Upper lobe of right lung (tissue), 1 donor: Measurements from ENCODE around the gene AOAH. TPM values are rescaled to one million over a fixed set of nuclear protein-coding genes. Genes with fewer than 3 reads are reported as not detected.
A peak's percentile ranks its signal among the peaks of the same experiment; 100 is the strongest.

Experiments used
- ATAC-seq: fragments of 200-7000 bp; cut with Tn5 transposase; one replicate; pipeline ENCODE4 v1.9.1; 2020; ENCODE audit warnings: mild to moderate bottlenecking, moderate library complexity
- DNase-seq: peaks from one replicate; pipeline ENCODE4 v3.0.0-alpha.2; 2020
- H3K27ac ChIP-seq: fragments of 200-600 bp; one replicate; pipeline ENCODE4 v1.8.0; 2022
- H3K27me3 ChIP-seq: fragments of 200-600 bp; one replicate; pipeline ENCODE4 v1.8.0; 2022; ENCODE audit warnings: mild to moderate bottlenecking
- H3K36me3 ChIP-seq: fragments of 200-600 bp; one replicate; pipeline ENCODE4 v1.8.0; 2022
- H3K4me1 ChIP-seq: fragments of 200-600 bp; one replicate; pipeline ENCODE4 v1.8.0; 2022
- H3K4me3 ChIP-seq: fragments of 200-600 bp; one replicate; pipeline ENCODE4 v1.8.0; 2022; ENCODE audit warnings: mild to moderate bottlenecking
- H3K9me3 ChIP-seq: fragments of 200-600 bp; one replicate; pipeline ENCODE4 v1.8.0; 2022
- CTCF ChIP-seq: fragments of 200-600 bp; IDR thresholded peaks from one replicate; pipeline ENCODE4 v1.8.0; 2022; ENCODE audit warnings: antibody characterized with exemption
- intact Hi-C: fragments of 100-400 bp; cut with DNase I; formaldehyde crosslinking; loops from one replicate; pipeline ENCODE4 v1.11.0; 2022
- total RNA-seq: library from RNA; stranded (reverse); fragmentation: NEBNext Ultra II Directional; extraction: Animal tissue kit (Norgen Biotek cat#: 25700); gene quantifications from one replicate; pipeline ENCODE4 v1.2.1, GENCODE V29; 2021
- donor health status: DM: no; HTN: yes; CAD: no; lungs with severe emphysema.

AOAH gene
- total RNA-seq, 1 donor from 2014 or later, result 20.8 TPM

DNA sequence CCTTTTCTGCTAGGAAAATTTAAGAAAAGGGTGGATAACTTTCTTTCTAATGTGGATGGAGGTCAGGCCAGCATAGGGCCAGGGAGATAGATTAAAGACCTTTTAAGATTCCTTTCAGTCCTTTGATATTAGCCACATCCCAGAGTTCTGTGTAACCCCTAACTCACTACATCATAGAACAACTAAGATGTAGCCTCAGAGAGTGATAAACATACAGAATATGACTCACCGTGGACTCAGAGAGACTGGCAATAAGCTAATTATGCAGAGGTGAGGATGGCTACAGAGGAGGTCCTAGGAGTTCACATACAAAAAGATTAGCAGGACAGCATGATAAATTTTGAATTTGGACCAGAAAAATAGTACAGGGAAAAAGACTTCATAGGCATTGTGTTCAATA, 141.0 kb downstream of the AOAH start:
- Histone ChIP-seq H3K27ac (no peak overlapping the region), H3K4me3 (no peak overlapping the region), H3K9me3 (no peaks in the 10 kb centered on the region), H3K4me1 (no peaks in the 10 kb centered on the region), H3K36me3 (no peaks in the 10 kb centered on the region), H3K27me3 (no peaks in the 10 kb centered on the region)
- ATAC-seq (no peak), DNase-seq (no peak)
- intact Hi-C loops, result no loop called here
- no peak for TF ChIP-seq CTCF

DNA sequence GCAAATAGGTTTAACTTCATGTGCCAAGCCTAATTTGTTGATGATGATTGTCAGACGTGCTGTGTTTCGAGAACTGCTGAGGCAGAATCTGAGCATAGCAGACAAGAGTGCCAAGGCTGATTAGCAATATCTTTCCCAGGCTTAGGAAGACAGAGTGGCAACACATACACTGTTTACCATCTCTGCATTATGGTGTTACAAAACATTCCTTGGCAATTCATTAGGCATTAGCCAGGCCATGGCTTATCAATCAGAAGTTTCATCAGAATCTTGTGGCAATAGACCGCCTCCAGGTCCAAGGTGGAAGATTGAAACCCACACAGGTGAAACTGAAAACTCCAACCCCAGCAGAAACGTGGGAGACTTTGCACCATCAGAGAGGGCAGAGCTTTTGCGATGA, 148.5 kb downstream of the AOAH start:
- Histone ChIP-seq H3K27ac (no peak overlapping the region), H3K36me3 (no peaks in the 10 kb centered on the region), H3K27me3 (no peaks in the 10 kb centered on the region), H3K4me3 (no peak overlapping the region), H3K4me1 (no peaks in the 10 kb centered on the region), H3K9me3 (no peaks in the 10 kb centered on the region)
- ATAC-seq (no peak), DNase-seq (no peak)
- TF ChIP-seq CTCF, result no peak
- intact Hi-C loops, result no loop called here

- intact Hi-C loops, result no loop called here
- no peaks in the 10 kb centered on the region for H3K27me3 ChIP-seq
- no peak for TF ChIP-seq CTCF
- no peak overlapping the region for H3K4me3 ChIP-seq
- no peaks in the 10 kb centered on the region for H3K36me3 ChIP-seq
- H3K27ac ChIP-seq, result no peak overlapping the region
- H3K9me3 ChIP-seq, result no peaks in the 10 kb centered on the region
- no peak for ATAC-seq
- H3K4me1 ChIP-seq, result no peaks in the 10 kb centered on the region
- DNase-seq, result no peak
Observed at GRCh38 chr7:36573066-36573465, 151.2 kb downstream of the AOAH start.

DNA sequence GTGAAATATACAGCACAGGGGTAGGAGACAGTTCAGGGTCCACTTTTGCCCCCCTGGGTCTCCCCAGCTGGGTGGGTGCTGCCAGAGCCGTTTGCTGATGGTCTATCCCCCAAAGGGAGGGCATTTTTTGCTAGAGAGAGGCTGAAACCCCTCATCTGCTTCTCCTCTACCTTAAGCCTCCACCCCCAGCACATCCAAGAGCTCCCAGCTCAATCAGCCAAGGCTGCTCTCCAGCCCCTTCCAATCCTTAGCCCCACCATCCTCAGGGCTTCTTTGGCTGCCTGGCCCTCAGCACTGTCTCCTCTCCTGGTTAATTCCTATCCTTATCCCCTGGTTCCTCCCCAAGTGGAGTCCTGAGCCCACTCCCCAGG, 153.1 kb downstream of the AOAH start:
- Histone ChIP-seq H3K36me3 (no peaks in the 10 kb centered on the region), H3K27ac (no peak overlapping the region), H3K9me3 (no peaks in the 10 kb centered on the region), H3K4me1 (peaks cover 5% of the 10 kb centered on the region), H3K27me3 (no peaks in the 10 kb centered on the region), H3K4me3 (no peak overlapping the region)
- no peak for TF ChIP-seq CTCF
- no peak for DNase-seq
- intact Hi-C loops, result no loop called here
- no peak for ATAC-seq

GRCh38 chr7:36570528-36571189, 153.6 kb downstream of the AOAH start:
- ATAC-seq, result peak; percentile 49
- Histone ChIP-seq H3K4me3 (no peak overlapping the region), H3K27me3 (no peaks in the 10 kb centered on the region), H3K4me1 (peaks cover 5% of the 10 kb centered on the region), H3K9me3 (no peaks in the 10 kb centered on the region), H3K36me3 (no peaks in the 10 kb centered on the region), H3K27ac (no peak overlapping the region)
- no peak for DNase-seq
- TF ChIP-seq CTCF, result no peak
- intact Hi-C loops, result no loop called here

DNA sequence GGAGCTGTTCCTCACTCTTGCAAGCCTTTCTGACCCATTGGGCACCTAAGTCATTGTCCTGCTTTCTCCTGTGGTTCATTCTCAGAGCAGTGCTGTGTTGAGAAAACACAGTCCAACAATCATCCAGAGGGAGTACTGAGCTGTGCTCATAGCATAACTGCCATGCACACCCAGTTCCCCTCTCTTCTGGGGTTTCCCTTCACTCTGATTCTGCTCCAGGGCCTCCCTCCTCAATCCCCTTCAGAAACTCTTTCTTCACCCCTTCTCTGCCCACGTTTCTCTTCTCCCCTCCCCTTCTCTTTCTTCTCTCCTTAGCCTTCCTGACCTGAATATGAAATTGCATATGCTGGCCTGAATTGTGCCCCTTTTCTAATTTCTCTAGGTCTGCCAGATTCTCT, 155.8 kb downstream of the AOAH start:
- ATAC-seq, result peak; percentile 20
- DNase-seq, result no peak
- no peaks in the 10 kb centered on the region for H3K36me3 ChIP-seq
- no peak overlapping the region for H3K27ac ChIP-seq
- H3K4me1 ChIP-seq, result peaks cover 5% of the 10 kb centered on the region
- H3K9me3 ChIP-seq, result no peaks in the 10 kb centered on the region
- intact Hi-C loops, result no loop called here
- no peak for TF ChIP-seq CTCF
- H3K4me3 ChIP-seq, result no peak overlapping the region
- no peaks in the 10 kb centered on the region for H3K27me3 ChIP-seq
